Suppressor macrophage treated with lipopolysaccharide for 1 hour (primary cell): ENCODE results near the gene ACKR4.
"Not testable (repeated sequence)": the region's sequence is repeated elsewhere in the genome, so short reads cannot be mapped to it uniquely, and the experiment has no call there.

ENCODE experiments used
- DNase-seq, 3 donors: peaks; one replicate each; pipeline ENCODE4 v3.0.0-alpha.2; 2020 to 2022

Gene ACKR4

DNA sequence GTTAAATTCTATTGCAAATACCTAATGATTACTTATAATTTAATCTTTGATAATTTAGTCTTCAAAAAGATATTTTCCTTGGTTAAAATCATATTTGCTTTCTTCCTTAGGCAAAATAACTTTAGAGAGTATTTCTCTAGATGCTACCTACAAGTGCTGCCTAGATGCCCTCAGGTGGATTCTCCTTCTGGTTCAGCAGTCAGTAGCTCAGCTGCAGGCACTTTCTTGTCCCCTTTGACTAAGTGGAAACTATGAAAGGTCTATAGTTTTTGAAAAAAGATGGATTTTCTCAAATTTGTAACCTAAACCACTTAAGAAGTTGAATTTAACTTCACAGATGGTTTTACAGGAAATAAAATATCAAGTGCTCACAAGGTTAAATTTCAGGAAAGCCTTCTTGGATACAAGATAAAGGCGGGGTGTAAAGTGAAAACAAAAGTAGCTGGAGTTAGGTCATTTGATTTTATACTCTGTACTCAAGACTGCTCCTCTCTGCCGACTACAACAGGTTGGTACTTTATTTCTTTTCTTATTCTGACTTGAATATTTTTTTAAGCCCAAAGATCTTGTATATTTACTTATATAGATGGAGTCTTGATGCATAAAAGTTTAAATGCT is at the start of gene ACKR4:
Gene ACKR4, plus strand, starts transcription at position 455 of the 618 bp plus-strand sequence. CDS start 3,128 bp downstream, outside the sequence.
- no peak for DNase-seq

DNA sequence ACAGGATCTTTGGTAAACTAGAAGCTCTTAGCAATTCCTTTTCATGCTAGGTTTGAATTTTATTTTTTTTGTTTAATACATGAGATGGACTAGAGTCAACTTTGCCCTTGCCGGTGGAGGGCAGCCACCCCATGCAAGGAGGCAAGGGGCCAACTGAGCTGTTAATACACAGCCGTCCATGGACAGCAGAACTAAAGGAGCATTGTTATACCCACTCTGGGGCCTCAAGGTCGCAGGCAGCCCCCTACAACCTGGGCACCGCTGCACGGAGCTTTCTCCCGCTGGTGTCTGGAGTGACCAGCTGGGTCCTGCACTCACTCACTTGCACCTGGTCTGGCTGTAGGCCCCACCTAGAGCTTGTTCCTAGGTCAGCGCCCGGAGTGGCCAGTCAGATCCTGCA is 47.9 kb upstream of the ACKR4 start:
- no peak for DNase-seq

DNA sequence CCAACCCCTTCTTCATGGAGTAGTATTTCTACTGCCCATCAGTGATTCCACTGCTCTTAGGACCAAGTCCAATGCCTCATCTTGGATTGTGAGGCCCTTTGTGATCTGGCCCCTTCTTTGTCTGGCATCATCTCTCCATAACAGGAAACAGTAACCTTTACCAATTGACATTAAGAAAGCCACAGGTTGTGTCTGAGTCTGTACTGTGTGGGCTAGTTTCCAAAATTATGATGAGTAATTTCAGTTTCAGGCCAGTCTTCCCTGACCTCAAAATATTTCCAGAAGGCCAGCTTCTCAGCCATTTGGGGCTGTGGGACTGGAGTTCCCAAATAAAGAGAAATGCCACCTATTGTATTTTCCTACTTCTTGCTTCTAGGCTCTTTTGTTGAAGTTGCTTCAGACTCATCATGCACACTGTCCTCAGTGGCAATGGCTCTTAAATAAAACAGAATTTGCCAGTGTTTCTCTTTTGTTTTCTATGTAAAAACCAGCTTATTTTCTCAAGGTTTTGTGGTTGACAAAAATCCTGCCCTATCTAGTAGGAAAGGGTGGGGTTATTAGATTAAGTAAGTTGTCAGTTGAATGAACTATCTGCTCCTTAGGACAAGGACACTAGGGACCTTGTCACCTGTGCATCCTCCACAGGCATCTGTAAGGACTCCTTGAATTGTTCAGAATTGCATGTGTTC is 47.0 kb upstream of the ACKR4 start:
- DNase-seq = peak in 2 of 3 donors; percentile 17 to 37

DNA sequence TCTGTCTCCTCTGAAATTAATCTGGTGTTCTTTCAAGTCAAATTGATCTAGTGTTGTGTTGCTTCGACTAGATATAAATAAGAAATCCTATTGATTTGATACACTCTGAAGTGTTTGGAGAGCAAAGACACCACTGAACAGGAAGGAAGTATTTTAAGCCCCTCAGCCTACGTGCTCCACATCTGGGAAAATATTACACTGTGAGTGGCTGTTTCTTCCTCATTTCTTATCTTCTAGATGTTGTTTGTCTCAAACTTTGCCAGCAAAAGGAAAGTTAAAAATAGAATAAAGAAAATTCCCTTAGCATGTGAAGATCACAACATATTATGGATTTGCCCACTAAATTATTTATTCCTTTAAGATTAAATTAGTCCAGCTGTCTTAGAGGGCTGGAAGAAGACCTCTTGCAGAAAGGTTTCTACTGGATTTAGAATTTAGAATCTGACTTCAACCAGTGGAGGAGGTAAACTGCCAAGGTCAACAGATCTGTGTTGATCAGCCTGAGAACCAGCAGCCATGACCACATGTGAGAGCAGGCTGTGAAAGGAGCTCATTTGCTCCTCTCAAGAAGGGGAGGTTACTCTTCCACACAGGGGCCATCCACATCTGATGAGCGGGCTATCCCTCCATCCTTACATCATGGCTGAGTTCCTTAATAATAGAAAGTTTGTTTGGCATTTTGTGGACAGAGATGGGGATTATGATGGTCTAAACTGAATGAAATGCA is 46.3 kb upstream of the ACKR4 start:
- peak in 1 of 3 donors; percentile 14 for DNase-seq

DNA sequence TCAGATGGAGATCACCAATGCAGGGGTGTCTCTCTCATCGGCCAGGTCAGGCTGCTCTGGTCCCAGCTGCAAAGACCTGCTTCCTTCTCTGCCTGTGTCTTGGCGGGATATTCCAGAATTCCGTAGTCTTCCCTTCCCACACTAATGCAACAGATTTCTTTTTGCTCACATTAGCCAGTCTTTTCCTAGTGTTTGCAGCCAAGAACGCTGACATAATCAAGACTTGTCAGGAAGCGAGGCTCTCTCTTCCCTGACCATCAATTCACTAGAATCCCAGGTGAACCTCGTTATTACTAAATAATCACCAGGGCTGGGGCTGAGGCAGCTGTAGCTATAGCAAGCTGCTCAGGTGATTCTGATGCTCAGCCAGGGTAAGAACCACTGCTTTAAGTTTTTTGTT is 43.2 kb upstream of the ACKR4 start:
- DNase-seq = no peak

DNA sequence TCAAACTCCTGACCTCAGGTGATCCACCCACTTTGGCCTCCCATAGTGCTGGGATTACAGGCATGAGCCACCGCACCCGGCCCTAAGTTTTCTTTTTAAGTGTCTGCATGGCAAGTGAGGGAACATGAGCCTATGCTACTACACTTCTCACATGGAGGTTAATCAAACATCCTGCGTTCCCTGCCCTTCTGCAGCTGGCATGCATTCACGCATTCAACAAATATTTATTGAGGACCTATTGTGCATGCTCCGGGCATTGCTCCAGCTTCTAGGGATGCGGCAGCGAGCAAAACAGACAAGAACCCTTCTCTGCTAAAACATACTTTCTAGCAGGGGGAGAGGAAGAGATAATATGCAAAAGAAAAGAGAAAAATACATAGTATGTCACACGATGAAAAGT is 42.6 kb upstream of the ACKR4 start:
- no peak for DNase-seq

DNA sequence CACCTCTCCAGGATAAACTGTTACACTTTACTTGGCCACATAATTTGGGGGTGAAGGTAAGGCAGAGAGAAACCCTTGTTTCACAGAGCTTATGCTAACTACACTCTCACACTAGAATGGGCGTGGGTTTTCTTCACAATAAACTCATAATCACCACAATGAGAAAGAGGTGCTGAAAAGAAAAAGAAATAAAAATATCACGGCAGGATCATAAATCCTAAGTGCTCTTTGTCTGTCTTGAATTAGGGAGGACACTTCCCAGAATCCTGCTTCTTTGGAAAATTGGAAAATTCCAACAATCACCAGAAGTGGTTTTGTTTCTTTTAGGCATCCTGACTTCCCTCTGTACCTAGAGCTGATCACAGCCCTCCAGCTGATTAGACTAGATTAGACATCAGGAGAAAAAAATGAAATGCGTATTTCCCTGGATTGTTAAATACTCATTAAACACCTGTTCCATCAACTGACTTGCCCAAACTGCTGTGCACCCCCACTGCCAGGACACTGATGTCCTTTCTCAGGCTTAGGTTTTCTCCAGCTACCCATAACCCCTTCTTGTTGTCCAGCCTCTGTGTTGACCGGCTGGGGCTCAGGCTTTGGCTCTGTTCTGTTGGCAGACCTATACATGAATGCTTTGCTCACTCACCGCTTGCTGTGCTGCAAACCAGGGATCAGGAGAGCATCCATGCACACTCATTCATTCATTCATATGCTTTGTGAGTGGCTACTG is 41.6 kb upstream of the ACKR4 start:
- DNase-seq = no peak

DNA sequence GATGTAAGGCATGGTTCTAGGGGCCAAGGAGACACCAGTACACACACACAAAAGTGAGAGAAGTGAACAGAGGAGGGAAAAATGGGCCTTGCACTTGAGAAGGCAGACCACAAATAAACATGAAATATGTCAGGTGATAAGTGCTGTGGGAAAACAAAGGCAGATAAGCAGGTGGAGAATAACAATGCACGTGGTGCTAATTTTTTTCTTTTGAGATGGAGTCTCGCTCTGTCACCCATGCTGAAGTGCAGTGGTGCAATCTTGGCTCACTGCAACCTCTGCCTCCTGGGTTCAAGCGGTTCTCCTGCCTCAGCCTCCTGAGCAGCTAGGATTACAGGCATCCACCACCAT is 41.1 kb upstream of the ACKR4 start:
- not testable (repeated sequence) for DNase-seq

DNA sequence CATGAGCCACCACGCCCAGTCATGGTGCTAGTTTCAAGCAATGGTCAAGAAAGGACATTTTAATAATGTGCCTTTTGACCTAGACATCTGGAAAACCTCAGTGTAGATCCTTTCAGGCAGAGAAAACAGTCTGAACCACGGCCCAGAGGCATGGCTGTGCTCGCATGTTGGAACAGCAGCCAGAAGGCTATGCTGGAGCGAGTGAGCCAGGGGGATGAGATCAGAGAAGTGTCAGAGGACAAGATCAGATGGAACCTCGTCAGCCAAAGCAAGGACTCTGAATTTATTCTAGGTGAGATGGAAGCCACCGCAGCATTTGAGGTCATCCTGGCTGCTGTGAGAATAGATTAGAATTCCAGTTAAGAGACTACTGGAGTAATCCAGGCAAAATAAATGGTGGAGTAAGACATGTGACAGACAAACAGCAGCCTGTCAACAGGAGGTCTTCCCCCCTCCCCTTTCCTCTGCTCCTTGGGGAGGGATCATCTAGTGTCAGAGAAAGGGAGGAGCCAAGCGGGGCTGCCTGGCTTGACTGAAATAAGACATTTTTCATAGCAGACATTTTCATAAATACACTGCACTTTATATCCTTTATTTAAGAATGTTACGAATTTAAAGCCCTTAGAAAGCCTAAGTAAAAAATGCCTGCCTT is 40.4 kb upstream of the ACKR4 start:
- DNase-seq = no peak

DNA sequence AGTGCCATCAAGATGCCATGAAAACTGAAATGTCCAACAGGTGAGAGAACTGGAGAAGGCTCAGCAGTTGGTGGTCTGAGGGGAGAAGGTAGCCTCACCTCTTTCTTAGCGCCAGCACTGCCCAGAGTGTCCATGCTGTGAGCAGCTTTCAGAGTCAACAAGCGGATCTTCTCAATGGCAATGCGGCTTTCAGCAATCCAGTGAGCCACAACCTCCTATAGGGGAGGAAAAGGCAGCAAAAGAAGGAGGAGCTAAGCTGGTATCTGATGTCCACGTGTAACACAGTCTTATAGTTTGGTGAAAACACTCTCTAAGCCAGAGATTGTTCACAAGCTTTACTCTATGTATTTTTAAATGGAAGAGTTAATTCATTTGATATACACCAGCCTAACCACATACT is 36.1 kb upstream of the ACKR4 start:
- no peak for DNase-seq

DNA sequence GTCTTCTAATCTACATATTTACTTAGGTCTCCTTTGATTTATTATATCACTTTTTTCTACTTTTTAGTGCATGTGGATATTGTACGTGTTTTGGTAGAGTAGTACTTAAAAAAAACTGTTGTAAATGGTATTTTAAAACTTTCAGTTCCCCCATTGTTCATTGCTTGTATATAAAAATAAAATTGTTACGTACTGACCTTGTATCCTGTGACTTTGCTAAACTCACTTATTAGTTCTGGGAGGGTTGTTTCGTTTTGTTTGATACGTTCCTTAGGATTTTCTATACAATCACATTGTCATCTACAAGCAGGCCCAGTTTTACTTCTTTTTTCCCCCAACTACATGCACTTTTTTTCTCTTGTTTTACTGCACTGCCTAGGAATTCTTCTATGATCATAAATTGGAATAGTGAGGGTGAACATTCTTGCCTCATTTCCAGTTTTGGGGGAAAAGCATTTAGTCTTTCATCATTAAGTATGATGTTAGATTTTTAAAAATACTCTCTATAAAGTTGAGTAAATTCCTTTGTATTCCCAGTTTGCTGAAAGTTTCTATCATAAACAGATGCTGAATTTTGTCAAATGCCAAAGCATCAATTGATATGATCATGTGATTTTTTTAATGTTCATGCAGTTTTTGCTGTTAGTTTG is 33.5 kb upstream of the ACKR4 start:
- peak in 2 of 3 donors; percentile 19 to 37 for DNase-seq

DNA sequence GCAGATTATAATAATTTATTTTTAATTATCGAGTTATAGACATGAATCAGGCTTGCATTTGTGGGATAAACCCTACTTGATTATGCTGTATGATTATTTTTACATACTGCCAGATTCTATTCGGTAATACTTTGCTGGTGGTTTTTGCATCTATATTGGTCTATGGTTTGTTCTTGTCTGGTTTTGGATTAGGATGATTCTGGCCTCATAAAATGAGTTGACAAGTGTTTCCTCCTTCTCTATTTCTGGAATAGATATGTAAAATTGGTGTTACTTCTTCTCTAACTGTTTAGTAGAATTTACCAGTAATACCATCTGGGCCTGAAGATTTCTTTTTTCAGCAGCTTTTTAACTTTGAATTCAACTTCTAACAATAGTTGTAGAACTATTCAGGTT is 33.0 kb upstream of the ACKR4 start:
- DNase-seq = no peak

DNA sequence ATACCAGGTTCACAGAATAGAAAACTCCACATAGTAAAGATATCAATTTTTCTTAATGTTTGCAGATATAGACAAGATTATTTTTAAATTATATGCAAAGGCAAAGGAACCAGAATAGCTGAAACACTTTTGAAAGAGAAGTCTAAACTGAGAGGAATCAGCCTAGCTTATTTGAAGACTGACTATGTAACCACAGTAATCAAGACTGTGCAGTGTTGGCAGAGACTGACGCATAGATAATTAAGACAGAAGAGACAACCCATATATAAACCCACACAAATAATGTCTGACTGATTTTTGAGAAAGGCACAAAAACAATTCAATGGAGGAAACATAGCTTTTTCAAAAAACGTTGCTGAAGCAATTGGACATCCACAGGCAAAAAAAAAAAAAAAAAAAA is 28.6 kb upstream of the ACKR4 start:
- no peak for DNase-seq

DNA sequence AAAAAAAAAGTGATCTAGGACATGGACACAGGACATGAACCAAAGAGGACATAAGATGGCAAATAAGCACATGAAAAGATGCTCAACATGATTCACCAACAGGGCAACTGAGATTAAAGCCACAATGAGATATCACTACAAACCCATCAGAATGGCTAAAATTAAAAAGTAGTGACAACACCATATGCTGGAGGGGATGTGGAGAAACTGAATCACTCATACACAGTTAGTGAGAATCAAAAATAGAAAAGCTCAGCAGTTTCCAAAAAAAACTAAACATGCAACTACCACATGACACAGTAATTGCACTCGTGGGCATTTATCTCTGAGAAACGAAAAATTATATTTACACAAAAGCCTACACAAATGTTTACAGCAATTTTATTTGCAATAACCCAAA is 27.9 kb upstream of the ACKR4 start:
- DNase-seq = peak; percentile 28 to 57 (median 55)

DNA sequence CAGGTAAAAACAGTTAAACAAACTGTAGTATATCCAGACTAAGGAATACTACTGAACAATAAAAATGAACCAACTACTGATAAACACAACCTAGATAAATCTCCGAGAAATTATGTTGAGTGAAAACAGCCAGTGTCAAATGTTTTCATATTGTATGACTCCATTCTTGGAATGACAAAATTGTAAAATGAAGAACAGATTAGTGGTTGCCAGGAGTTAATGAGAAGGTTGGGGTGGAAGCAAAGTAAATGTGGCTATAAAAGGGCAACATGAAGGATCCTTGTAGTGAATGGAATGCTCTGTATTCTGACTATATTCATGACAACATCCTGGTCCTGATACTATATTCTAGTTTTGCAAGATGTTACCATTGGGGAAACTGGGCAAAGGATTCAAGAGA is 27.5 kb upstream of the ACKR4 start:
- DNase-seq = no peak

DNA sequence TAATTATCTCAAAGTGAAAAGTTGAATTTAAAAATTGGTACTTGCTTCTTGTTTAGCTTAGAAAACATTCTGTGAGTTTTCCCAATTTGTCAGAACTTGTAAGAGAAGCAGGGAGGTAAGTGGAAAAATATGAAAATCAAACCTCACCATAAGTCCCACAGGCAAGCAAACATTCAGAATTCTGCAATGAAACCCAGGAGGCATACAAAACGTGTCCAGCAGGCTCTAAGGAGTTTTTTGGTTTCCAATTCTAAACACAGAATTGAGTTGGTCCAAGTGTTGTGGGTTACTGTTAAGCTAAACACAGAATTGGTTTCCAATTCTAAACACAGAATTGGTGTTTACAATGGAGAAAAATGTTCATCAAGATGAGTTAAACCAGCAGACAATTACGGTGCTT is 27.1 kb upstream of the ACKR4 start:
- no peak for DNase-seq

DNA sequence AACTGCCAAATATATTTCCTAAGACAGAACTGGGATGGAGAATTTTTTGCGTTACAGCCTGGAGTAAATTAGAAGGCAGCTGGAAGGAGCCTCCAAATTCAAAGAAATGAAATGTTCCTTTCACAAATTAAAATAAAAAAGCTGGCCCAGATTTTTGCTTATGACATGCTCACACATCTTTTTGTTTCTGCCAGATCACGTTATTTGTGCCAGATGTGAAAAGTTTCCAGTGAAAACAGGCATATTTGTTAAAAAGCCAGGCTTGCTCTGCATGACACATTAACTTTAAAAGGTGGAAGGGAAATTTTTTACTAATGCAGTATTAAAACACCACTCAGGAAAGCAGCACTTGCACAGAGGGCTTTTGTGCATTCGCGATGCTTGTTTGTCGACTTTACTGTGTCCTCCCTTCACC is 23.3 kb upstream of the ACKR4 start:
- DNase-seq = no peak

DNA sequence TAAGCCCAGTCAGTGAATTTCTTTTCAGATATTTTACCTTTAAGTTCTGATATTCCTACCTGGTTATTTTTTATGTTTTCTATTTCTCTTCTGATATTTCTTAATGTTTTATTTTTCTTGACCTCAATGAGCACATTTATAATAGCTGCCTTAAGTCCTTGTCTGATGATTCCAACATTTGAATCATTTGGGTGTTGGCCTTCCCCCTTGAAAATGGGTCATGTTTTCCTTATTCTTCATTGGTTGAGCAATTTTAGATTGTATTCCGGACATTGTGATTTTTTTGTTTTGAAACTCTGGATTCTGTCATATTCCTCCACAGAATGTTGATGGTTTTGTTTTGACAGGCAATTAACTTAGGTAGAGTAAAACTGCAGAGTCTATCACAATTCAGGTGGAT is 9.7 kb upstream of the ACKR4 start:
- no peak for DNase-seq

DNA sequence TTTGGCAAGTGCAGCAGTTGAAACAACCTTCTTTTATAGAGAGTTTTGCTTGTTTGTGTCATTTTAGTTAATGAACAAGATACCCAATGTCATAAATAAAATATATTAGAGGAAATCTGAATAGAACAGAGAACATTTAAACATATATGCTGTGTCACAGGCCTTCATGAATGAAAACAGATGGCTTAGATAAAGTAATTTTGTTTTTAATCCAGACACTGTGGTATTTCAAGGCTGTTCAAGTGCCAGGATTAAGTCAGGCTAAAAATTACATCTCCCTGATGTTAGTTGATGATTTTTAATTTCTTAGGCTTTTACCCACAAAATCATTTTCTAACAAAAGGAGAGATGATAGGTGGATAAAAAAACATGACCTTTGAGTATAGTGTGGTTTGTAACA is 4.9 kb upstream of the ACKR4 start:
- DNase-seq = no peak

DNA sequence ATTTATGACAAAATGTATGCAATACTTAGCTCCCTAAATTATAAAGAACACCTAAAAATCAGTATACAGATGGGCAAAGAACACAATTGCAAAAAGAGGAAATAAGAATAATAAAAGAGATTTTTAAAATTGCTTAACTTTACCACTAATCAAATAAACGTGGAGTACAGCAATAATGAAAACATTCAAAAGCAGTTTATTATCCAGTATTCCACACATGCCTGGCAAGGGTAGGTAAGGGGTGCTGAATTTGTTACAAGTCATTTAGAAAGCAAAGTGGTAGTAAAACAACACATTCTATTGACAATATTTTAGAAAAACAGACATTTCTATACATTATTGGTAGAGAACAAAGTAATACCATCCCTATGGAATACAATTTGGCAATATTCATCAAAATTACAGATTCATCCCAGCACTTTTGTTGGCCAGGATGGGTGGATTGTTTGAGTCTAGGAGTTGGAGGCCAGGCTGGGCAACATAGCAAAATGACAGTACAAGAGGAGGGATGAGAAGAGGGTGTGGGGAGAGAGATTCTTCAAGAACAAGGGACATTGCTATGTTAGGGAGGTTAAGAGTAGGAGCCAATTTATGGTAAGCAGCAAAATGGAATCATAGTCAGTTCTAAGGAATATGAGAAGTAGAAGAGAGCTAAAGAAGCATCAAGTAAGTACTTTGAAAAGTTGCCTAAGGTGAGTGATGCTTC is 3.7 kb upstream of the ACKR4 start:
- DNase-seq = peak in 1 of 3 donors; percentile 17

DNA sequence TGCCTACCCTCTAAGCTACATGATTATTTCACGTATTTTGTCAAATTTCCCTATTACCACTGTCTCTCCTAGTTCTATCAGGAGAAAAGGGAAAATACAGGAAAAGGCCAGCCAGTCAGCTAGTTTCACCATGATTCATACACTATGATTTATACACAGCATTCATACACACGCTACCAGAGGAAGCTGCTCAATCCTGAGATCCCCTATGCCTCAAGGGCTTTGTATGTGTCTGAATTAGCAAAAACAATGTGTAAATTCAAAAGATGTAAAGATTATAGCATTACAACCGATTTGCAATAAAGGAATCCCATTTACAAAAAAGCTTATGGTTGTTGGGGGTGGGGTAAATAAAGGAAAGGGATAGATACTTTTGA is 3.1 kb upstream of the ACKR4 start:
- DNase-seq = peak; percentile 72 to 88 (median 87)

DNA sequence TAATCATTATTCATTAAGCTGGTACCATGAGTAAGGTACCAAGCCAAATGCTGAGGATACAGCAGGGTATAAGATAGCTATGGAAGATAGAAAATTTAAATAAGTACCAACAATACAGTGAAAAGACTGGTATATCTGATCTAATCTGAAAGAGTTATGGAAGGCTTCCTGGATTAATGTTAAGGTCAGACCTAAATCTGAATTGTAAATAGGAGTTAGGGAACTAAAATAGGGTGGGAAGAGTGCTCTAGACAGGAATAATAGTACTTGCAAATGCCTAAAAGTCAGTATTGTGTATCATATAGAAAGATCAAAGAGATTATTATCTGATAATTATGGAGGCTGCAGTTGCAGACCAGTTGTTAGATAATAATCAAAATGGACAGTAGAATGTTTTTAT is 2.6 kb upstream of the ACKR4 start:
- DNase-seq = no peak
